IMR-90 (cell line): ENCODE results near the gene INPP5F. TPM values are rescaled to one million over a fixed set of nuclear protein-coding genes. Genes with fewer than 3 reads are reported as not detected.

Experiments
- ATAC-seq: fragments of 200-7000 bp; cut with Tn5 transposase; 2 replicates; pipeline ENCODE4 v1.9.1; 2020; ENCODE audit warnings: low read depth, mild to moderate bottlenecking, moderate library complexity
- BruUV-seq: library from RNA; stranded (reverse); fragments of 400-500 nt; replicated peaks from 2 replicates; lab custom pipeline; 2021; lab: Mats Ljungman, UMichigan
- CTCF ChIA-PET: fragments of 300-600 bp; formaldehyde crosslinking; extraction: SDS; loops from one replicate; lab custom pipeline; 2021; ENCODE audit warnings: antibody characterized with exemption; lab: Yijun Ruan, JAX
- POLR2A ChIA-PET: fragments of 300-600 bp; sonication (Branson Sonifier 250); formaldehyde crosslinking; loops from one replicate; lab custom pipeline; 2022; ENCODE audit warnings: antibody characterized with exemption; ENCODE audit not compliant: unreplicated experiment; lab: Charles Lee
- DNase-seq: peaks from one replicate; pipeline ENCODE4 v3.0.0; 2013
- H2AFZ ChIP-seq: replicated peaks from 2 replicates; pipeline ENCODE3; 2013; ENCODE audit warnings: low read length, mild to moderate bottlenecking; ENCODE audit not compliant: poor library complexity
- H2AK5ac ChIP-seq: 2 replicates; pipeline ENCODE4 v1.6.1; 2013; ENCODE audit warnings: low read depth, low read length, inconsistent platforms
- H2AK9ac ChIP-seq: replicated peaks from 2 replicates; pipeline ENCODE3; 2013; ENCODE audit warnings: mild to moderate bottlenecking, low read depth, low read length, moderate library complexity; ENCODE audit not compliant: poor library complexity
- H2BK120ac ChIP-seq: 2 replicates; pipeline ENCODE4 v1.6.1; 2013; ENCODE audit warnings: low read depth, low read length, inconsistent platforms
- H2BK15ac ChIP-seq: 3 replicates; pipeline ENCODE4 v1.6.1; 2013; ENCODE audit warnings: low read depth, low read length, inconsistent platforms
- H2BK20ac ChIP-seq: 2 replicates; pipeline ENCODE4 v1.6.1; 2013; ENCODE audit warnings: low read depth, mild to moderate bottlenecking, inconsistent platforms, low read length, moderate library complexity
- H2BK5ac ChIP-seq: 2 replicates; pipeline ENCODE4 v1.6.1; 2013; ENCODE audit warnings: mild to moderate bottlenecking, low read depth, low read length, inconsistent platforms; ENCODE audit not compliant: poor library complexity, severe bottlenecking
- H3K14ac ChIP-seq: replicated peaks from 2 replicates; pipeline ENCODE4 v1.6.1; 2013; ENCODE audit warnings: low read depth, low read length, inconsistent platforms
- H3K18ac ChIP-seq: 2 replicates; pipeline ENCODE4 v1.6.1; 2013; ENCODE audit warnings: low read depth, low read length, control low read depth
- H3K23ac ChIP-seq: 2 replicates; pipeline ENCODE4 v1.6.1; 2013; ENCODE audit warnings: low read depth, low read length, inconsistent platforms
- H3K27ac ChIP-seq: 2 replicates; pipeline ENCODE4 v1.5.1; 2013; ENCODE audit warnings: mild to moderate bottlenecking, control low read depth, low read length; ENCODE audit not compliant: insufficient read depth
- H3K27me3 ChIP-seq: 2 replicates; pipeline ENCODE4 v1.6.1; 2013; ENCODE audit warnings: low read length; ENCODE audit not compliant: control insufficient read depth, insufficient read depth
- H3K36me3 ChIP-seq: 2 replicates; pipeline ENCODE4 v1.6.1; 2013; ENCODE audit warnings: low read length, mixed read lengths; ENCODE audit not compliant: control insufficient read depth, insufficient read depth
- H3K4ac ChIP-seq: 2 replicates; pipeline ENCODE4 v1.6.1; 2013; ENCODE audit warnings: low read depth, low read length, inconsistent platforms
- H3K4me1 ChIP-seq: 2 replicates; pipeline ENCODE4 v1.6.1; 2013; ENCODE audit warnings: low read length, mixed read lengths; ENCODE audit not compliant: control insufficient read depth, insufficient read depth
- H3K4me2 ChIP-seq: 2 replicates; pipeline ENCODE4 v1.6.1; 2013; ENCODE audit warnings: low read depth, mild to moderate bottlenecking, control low read depth, low read length, moderate library complexity
- H3K4me3 ChIP-seq: 2 replicates; pipeline ENCODE4 v1.5.1; 2013; ENCODE audit warnings: low read depth, mild to moderate bottlenecking, control low read depth, low read length, moderate library complexity; ENCODE audit not compliant: insufficient read depth
- H3K56ac ChIP-seq: 2 replicates; pipeline ENCODE4 v1.6.1; 2013; ENCODE audit warnings: low read length, inconsistent platforms; ENCODE audit not compliant: insufficient read depth; ENCODE audit errors: extremely low read depth
- H3K79me1 ChIP-seq, 2 experiments: 2 replicates each; pipeline ENCODE4 v1.6.1; 2013; ENCODE audit warnings: low read length in 2 of 2, inconsistent platforms in 1 of 2, low read depth in 1 of 2
- H3K9ac ChIP-seq: 2 replicates; pipeline ENCODE4 v1.6.1; 2013; ENCODE audit warnings: low read depth, low read length, control low read depth
- H3K9me1 ChIP-seq: 2 replicates; pipeline ENCODE4 v1.6.1; 2013; ENCODE audit warnings: low read length, inconsistent platforms; ENCODE audit not compliant: insufficient read depth
- H3K9me3 ChIP-seq: 2 replicates; pipeline ENCODE4 v1.6.1; 2013; ENCODE audit warnings: low read length; ENCODE audit not compliant: control insufficient read depth, insufficient read depth
- H4K20me1 ChIP-seq: 2 replicates; pipeline ENCODE4 v1.6.1; 2013; ENCODE audit warnings: low read length, inconsistent platforms; ENCODE audit not compliant: insufficient read depth
- H4K5ac ChIP-seq: 2 replicates; pipeline ENCODE4 v1.6.1; 2013; ENCODE audit warnings: mild to moderate bottlenecking, low read depth, low read length, control low read depth
- H4K8ac ChIP-seq, 2 experiments: 2 replicates each; pipeline ENCODE4 v1.6.1; 2013; ENCODE audit warnings: low read depth in 2 of 2, low read length in 2 of 2, control low read depth in 1 of 2, inconsistent platforms in 1 of 2
- H4K91ac ChIP-seq: 2 replicates; pipeline ENCODE4 v1.6.1; 2013; ENCODE audit warnings: low read depth, low read length, inconsistent platforms; ENCODE audit not compliant: insufficient read depth
- BHLHE40 ChIP-seq: fragments of 150-350 bp; IDR thresholded peaks from 2 replicates; pipeline ENCODE4 v1.6.1; 2016; ENCODE audit warnings: mild to moderate bottlenecking, low read depth, low read length
- CHD1 ChIP-seq: IDR thresholded peaks from 2 replicates; pipeline ENCODE4 v1.6.1; 2012; ENCODE audit warnings: low read depth, low read length, improper control_type of control experiment
- FOS ChIP-seq: fragments of 150-350 bp; IDR thresholded peaks from 2 replicates; pipeline ENCODE4 v1.6.1; 2016; ENCODE audit warnings: low read depth, low read length
- MXI1 ChIP-seq: IDR thresholded peaks from 2 replicates; pipeline ENCODE4 v1.6.1; 2012; ENCODE audit warnings: low read depth, mild to moderate bottlenecking, low read length, moderate library complexity, borderline replicate concordance
- NFE2L2 ChIP-seq: fragments of 150-350 bp; IDR thresholded peaks from 2 replicates; pipeline ENCODE4 v1.6.1; 2016; ENCODE audit warnings: low read depth, mild to moderate bottlenecking, low read length
- WGBS, 2 experiments: methylation state at CpG; one replicate each; pipeline versions ENCODE4 v1.1.5 to v1.1.7; 2013; ENCODE audit warnings: missing lambda C conversion rate in 2 of 2; ENCODE audit not compliant: insufficient read length in 1 of 2; ENCODE audit errors: extremely low coverage in 2 of 2; 5-methylcytosine and 5-hydroxymethylcytosine counted together
- dilution Hi-C: fragments of 300-500 bp; cut with HindIII; formaldehyde crosslinking; loops from one replicate; pipeline ENCODE4 v1.14.3; 2018; ENCODE audit warnings: low sequenced_read_pairs; ENCODE audit not compliant: unreplicated experiment
- in situ Hi-C: fragments of 300-500 bp; cut with MboI; formaldehyde crosslinking; loops from 3 replicates; pipeline ENCODE4 v1.14.3; 2019; ENCODE audit warnings: low sequenced_read_pairs, inconsistent platforms, mixed read lengths
- intact Hi-C: fragments of 100-400 bp; cut with micrococcal nuclease; formaldehyde crosslinking; loops from 2 replicates; pipeline ENCODE4 v1.10.0; 2022
- polyA plus RNA-seq, 3 experiments: library from polyadenylated mRNA; depleted of rRNA; stranded (reverse); fragments of >200 nt; gene quantifications; 2 replicates each; pipeline ENCODE4 v1.2.3, GENCODE V29; 2012; ENCODE audit warnings: low replicate concordance in 1 of 3
- total RNA-seq: library from RNA; depleted of rRNA; stranded (reverse); fragments of >200 nt; gene quantifications from 2 replicates; pipeline ENCODE4 v1.2.3, GENCODE V29; 2012

The INPP5F gene
- total and polyA plus RNA-seq, 2 of the 4 experiments (the other 2 are of a cell fraction), result 19.0 to 29.6 TPM

DNA sequence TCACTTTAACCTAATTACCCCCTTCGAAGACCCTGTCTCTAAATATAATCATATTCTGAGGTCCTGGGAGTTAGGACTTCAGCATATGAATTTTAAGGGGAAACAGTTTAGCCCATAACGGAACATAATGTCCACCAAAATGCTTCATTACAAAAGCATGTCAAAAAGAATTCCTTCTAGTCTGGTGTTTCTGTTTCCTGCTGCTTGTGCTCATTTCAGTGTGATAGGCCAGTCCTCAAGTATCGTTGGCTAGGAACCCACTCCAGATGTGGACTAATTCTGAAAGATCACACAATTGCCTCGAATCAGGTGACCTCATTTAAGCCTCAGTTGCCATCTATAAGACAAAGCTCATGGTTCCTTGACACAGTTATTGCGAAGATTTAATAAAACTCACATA is 29.6 kb downstream of the INPP5F start:
- BruUV-seq, result no TSS peak
- Histone ChIP-seq H2AK9ac (no peak overlapping the region), H3K14ac (peak overlapping the region; percentile 83), H4K91ac (0 out of 2 replicates have a peak overlapping the region, but pooled peaks have one; percentile 26), H3K36me3 (no peaks in the 10 kb centered on the region), H4K20me1 (no peaks in the 10 kb centered on the region), H2BK15ac (no peak overlapping the region), H3K9me1 (peaks cover 10% of the 10 kb centered on the region), H3K27me3 (no peaks in the 10 kb centered on the region), H3K18ac (0 out of 2 replicates have a peak overlapping the region, but pooled peaks have one; percentile 13), H3K4ac (peak overlapping the region; percentile 62; the same call in 1 of the 2 replicates), H2BK5ac (peak overlapping the region; percentile 20), H3K23ac (no peak overlapping the region; the same call in 1 of the 2 replicates), H3K27ac (no peak overlapping the region), H4K8ac (0 out of 4 replicates have a peak overlapping the region, but pooled peaks of 1 of the 2 experiments have one; percentile 48), H3K4me3 (no peak overlapping the region), H3K9ac (no peak overlapping the region), H2BK20ac (no peak overlapping the region), H3K79me1 (peaks cover 5 to 19% of the 10 kb centered on the region in 2 experiments; a peak in 2 of 4 replicates), H3K56ac (no peak overlapping the region), H2BK120ac (peak overlapping the region; percentile 32; the same call in 1 of the 2 replicates), H3K4me1 (peaks cover 10% of the 10 kb centered on the region), H3K9me3 (no peaks in the 10 kb centered on the region), H2AK5ac (no peak overlapping the region), H3K4me2 (no peak overlapping the region), H4K5ac (no peak overlapping the region), H2AFZ (no peak overlapping the region)
- intact Hi-C loops (loop anchor here (10.0 kb wide), 1 partner anchor 979 kb away; no protein-coding TSS in a partner anchor), in situ Hi-C loops (no loop called here), dilution Hi-C loops (no loop called here)
- no peak for TF ChIP-seq BHLHE40
- no peak for TF ChIP-seq MXI1
- no peak for TF ChIP-seq NFE2L2
- no peak for TF ChIP-seq CHD1
- no peak for TF ChIP-seq FOS
- no peak for ATAC-seq
- ChIA-PET POLR2A (no interaction called here), CTCF (no interaction called here)
- WGBS, 2 experiments, result no CpG with 5 or more reads among the region's 5 CpGs
- DNase-seq, result peak; percentile 45
